Cortex of kidney (tissue), 1 donor: ENCODE measurements around the gene BTN1A1.
"Not testable (repeated sequence)": the region's sequence is repeated elsewhere in the genome, so short reads cannot be mapped to it uniquely, and the experiment has no call there.

Experiments
- DNase-seq: peaks from one replicate; lab custom pipeline; 2025; lab: John Stamatoyannopoulos, UW

BTN1A1 gene

DNA sequence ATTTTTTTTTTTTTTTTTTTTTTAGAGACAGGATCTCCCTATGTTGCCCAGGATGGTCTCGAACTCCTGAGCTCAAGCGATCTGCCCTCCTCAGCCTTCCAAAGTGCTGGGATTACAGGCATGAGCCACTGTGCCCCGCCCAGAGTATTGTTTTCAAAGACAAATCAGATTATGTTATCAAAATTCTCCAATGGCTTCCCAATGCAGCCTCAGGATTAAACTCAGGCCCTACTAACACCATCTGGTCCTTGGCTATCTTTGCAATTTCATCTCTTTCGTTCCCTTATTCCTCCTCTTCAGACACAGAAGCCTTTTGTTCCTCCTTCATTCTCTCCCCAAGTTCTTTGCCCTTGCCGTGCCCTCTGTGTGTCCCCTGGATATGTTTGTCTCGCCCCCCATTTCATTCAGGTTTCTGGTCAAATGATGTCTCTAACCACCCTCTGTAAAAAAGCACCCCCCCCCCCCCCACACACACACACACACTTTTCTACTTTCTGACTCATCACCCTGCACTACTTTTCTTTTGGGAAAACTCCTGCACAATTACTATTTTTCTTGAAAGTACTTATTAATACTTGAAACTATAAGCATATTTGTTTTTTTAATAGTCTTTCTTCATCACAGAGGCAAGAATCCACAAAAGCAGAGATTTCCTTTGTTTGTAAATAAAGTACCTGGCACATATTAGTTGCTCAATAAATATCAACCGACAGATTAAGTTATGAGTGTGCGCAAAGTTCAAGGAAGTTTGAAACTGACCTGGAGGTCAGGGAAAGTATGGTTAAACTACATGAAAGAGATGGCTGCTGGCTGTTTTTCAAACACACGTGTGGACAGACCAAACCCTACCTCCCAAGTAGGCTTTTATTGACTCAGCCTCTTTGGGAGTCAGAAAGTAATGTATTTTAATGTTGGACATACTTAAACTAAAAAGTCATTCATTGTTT is 16.7 kb downstream of the BTN1A1 start:
- no peak for DNase-seq

DNA sequence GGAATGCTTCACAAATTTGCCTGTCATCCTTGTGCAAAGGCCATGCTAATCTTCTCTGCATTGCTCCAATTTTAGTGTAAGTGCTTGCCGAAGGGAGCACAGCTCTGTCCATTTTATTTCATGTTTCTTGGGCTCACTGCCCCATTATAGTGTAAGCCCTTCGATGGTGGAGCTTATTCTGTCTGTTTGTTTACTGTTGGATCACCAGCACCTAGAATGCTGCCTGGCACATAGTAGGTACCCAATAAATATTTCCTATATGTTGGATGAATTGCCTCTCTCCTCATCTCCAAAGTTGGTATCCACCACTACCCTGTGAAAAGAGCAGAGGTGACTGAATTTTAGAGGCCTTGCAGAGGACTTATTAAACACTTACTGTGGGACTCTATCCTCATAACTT is 19.3 kb downstream of the BTN1A1 start:
- DNase-seq, result no peak

GRCh38 chr6:26520237-26520849 is 20.2 kb downstream of the BTN1A1 start:
- no peak for DNase-seq

GRCh38 chr6:26520850-26521599 is 20.9 kb downstream of the BTN1A1 start:
- no peak for DNase-seq

DNA sequence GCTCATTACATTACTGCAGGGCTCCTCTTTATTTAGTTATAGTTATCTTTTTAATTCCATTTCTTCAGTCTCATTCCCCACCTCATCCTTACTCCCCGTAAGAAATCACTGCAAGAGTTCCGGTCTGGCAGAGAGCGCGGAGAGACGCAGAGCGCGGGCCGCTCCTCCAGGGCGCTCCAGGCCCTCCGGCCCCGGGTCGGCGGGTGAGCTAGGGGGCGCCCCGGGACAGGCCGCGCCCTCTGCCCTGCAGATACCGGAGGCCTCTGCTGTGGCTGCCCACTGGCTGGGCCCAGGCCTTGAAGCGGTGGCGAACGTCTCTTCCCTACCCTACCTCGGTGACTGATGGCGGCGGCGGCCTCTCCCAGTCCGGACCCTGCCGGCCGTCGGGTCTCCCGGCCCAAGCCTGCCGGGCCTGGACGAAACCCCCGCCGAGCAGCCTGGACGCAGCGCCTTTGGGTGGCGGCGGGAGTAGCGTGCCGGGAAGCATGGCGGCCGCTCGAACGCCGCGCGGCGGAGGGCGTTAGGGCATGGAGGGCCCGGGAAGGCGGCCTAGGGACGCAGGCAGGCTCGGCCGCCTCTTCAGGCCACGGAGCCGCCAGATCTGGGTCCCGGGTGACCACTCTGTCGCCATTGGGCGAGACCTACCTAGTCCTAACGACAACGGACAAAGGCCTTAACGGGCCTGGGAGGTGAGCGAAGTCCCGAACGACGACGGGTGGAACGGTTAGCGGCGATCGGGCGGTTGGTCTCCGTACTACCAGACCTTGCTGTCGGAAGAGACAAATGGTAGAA is 21.7 kb downstream of the BTN1A1 start:
- DNase-seq, result peak; percentile 15

DNA sequence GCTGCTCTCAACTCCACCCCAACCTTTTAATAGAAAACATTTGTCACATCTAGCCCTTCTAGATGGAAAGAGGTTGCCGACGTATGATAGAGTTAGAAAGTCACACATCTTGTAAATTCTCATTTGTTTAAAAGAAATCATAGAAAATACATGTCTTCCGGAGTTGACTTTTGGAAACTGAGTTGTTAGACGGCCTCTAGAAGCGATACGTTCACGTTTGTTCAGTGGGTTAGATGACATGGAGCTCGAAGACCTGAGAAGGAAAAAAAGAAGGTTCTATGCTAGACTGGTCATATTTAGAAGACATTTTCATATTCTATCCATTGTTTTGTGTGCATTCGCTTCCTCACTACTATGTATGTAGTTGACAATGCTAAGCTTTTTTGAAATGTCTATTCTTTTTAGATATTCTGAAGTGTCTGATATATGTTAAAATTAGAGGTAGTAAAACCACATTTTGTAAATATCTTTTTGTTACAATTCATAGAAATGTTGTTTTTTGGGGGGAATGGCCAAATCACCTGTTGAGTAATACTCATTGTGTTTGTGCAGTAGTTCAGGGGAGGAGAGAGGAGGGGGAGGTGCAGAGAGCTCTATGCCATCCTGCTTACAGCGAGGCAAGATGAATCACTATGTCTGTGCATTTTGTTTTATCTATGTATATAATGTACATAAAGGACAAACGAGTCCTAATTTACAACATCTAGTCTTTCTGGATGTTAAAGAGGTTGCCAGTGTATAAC is 22.6 kb downstream of the BTN1A1 start:
- DNase-seq, result not testable (repeated sequence)

DNA sequence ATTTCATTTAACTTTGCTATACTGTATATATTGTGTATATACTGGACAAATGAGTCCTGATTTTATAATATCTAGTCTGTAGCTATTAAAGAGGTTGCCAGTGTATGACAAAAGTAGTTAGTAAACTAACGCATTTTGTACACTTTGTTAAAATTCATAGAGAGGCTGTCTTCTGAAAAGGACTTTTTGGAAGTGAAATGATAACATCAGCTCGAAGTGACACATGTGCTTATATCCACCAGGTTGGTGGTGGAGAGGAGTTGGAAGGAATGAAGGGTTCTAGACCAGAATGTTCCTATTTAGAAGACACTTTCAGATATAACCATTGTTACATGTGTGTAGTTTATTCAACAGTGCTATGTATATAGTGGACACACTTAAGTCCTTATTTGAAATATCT is 24.2 kb downstream of the BTN1A1 start:
- not testable (repeated sequence) for DNase-seq

GRCh38 chr6:26524722-26525370 is 24.7 kb downstream of the BTN1A1 start:
- no peak for DNase-seq

DNA sequence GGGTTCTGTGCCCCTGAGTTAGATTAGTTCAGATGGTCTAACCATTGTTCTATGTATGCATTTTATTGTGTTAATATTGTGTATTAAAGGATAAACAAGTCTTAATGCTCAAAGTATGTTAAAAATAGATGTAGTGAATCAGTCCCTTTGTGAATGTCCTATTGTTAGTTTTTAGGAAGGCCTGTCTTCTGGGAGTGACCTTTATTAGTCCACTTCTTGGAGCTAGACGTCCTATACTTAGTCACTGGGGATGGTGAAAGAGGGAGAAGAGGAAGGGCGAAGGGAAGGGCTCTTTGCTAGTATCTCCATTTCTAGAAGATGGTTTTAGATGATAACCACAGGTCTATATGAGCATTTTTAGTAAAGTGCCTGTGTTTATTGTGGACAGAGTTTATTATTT is 25.7 kb downstream of the BTN1A1 start:
- DNase-seq, result no peak

DNA sequence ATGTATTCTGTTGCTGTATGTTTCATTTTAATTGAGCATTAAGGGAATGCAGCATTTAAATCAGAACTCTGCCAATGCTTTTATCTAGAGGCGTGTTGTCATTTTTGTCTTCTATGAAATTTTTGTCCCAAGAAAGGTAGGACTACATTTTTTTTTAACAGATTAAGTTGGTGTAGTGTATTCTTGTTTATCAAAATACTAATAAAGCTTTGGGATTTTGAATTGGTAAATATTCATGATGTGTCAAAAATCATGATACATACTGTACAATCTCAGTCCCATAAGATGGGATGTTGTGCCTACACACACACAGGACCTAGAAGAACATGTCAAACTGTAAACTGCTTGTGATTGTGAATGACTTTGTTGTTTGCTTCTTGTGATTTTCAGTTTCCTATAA is 26.8 kb downstream of the BTN1A1 start:
- DNase-seq, result no peak

DNA sequence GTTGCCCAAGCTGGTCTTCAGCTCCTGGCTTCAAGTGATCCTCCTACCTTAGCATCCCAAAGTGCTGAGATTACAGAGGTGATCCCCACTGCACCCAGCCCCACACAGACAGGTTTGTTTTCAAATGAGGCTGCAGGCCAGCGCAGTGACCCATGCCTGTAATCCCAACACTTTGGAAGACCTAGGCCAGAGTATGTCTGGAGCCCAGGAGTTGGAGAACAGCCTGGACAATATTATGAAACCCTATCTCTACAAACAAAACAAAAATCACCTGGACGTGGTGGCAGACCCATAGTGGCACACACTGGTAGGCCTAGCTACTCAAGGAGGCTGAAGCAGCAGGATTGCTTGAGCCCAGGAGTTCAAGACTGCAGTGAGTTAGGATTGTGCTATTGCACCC is 30.1 kb downstream of the BTN1A1 start:
- no peak for DNase-seq

GRCh38 chr6:26531897-26532296 is 31.8 kb downstream of the BTN1A1 start:
- no peak for DNase-seq

- DNase-seq, result no peak
Measured at GRCh38 chr6:26532699-26533531, 32.8 kb downstream of the BTN1A1 start.

- DNase-seq, result no peak
Measured at GRCh38 chr6:26533532-26533931, 33.4 kb downstream of the BTN1A1 start.

DNA sequence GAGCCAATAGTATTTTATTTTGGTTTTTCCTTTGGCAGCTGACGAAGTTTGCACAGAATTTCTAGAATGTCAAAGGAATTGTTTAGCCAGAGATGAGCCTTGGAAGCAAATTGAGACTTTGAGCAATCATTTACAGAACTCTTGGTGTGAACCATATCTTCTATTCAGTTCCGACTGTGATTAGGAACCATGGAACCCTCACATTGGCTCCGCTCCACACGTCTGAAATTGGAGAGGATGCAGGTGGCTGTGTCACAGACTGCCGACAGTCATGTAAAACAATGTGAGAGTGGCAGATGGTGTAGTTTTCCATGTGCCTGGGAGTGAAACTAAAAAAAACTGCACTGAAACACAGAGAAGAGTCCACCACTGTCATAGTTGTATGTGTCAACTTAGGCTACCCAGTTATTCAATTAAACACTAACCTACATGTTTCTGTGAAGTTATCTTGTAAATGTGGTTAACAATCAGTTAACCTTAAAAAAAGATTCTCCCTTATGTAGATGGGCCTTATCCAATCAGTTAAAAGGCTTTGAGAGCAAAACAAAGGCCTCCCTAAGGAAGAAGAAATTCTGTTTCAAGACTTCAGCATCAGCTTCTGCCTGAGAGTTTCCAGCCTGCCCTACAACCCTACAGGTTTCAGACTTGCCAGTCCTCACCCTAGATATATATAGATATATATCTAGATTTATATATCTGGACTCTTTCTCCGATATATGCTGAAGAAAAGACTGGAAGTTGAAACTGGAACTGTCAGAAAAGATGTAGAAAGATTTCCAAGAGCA is 34.8 kb downstream of the BTN1A1 start:
- DNase-seq, result no peak

DNA sequence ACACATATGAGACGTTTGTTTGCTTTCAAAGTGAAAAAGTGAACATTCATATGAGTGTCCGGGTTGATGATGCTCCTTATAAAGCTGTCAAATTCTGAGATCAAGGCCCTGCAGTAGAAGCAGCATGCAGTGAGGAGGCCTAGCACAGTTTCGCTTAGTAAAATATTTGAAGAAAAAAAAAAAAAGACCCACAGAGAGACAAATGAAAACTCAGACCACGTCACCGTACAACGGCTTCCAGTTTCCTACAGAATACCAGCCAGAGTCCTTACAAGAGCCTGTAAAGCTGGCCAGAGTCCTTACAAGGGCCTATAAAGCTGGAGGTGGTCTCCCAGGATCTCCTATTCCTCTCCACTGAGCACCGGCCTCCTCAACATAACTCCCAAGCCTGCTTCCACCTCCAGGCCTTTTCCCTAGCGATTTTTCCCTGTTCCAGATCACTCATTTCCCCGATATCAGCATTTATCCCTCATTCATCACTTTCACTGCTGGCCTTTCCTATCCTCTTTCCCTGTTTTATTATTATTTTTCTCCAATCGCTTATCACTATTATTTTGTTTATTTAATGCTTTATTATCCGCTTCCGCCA is 36.6 kb downstream of the BTN1A1 start:
- no peak for DNase-seq

DNA sequence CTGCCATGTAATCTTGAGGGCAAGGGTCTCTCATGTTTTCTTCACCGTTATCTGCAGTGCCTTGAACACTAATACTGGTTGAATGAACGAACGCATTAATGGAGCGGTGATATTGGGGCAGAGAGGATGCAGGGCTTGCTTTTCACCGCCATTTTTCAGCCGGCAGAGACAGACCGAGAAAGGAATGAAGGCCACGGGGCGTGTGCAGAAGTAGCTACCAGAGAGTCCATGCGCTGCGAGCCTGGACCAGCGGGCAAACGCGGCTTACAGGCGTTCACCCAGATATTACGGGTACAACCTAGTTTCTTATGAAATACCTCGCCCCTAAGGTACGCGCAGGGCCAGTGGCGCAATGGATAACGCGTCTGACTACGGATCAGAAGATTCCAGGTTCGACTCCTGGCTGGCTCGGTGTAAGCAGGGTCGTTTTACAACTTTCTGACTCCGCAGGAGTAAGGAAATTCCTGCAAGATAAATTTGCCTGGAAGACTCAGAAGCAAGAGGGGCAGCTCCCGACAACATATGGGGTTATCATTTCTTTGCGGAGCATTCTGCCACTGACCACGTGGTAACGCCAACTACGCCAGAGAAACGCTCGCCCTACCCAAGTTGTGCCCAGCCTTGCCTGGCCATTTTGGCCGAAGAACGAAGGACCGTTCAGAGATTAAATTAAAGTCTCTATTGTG is 37.2 kb downstream of the BTN1A1 start:
- DNase-seq, result no peak
